ENCODE measurements around the gene BAHCC1.

GRCh38 chr17:81418710-81419318 is 23.6 kb downstream of the BAHCC1 start:
- TF ChIP-seq CTCF (IDR thresholded peaks at IDR 0.05), result no peak
- TF ChIP-seq ELF4 (CRISPR knock-in tag; IDR thresholded peaks at IDR 0.05; ENCODE audit: low read depth), result no peak
- TF ChIP-seq PRRX2 (CRISPR knock-in tag; IDR thresholded peaks at IDR 0.05), result no peak
- TF ChIP-seq SP1 (CRISPR knock-in tag; conservative IDR thresholded peaks at IDR 0.05), result no peak
- TF ChIP-seq SMAD3 (CRISPR knock-in tag; IDR thresholded peaks at IDR 0.05; ENCODE audit: borderline replicate concordance), result no peak
- no peak for TF ChIP-seq HMGXB4 (CRISPR knock-in tag; IDR thresholded peaks at IDR 0.05)
- TF ChIP-seq NR2C2 (CRISPR knock-in tag; IDR thresholded peaks at IDR 0.05), result no peak
- no peak for TF ChIP-seq ETV6 (CRISPR knock-in tag; IDR thresholded peaks at IDR 0.05)
- no peak for TF ChIP-seq E2F4 (CRISPR knock-in tag; IDR thresholded peaks at IDR 0.05; ENCODE audit: borderline replicate concordance, low read depth)
- TF ChIP-seq NFYB (CRISPR knock-in tag; conservative IDR thresholded peaks at IDR 0.05; ENCODE audit: low read depth), result no peak
- no peak for TF ChIP-seq TCF7 (CRISPR knock-in tag; IDR thresholded peaks at IDR 0.05; ENCODE audit: low read depth)
